NCI-H748 treated with DMSO at 0.1 percent for 48 hours (cell line): ENCODE data around the gene ZNF283.

Experiments
- DNase-seq: peaks from one replicate; lab custom pipeline; 2025; lab: John Stamatoyannopoulos, UW

Gene ZNF283

DNA sequence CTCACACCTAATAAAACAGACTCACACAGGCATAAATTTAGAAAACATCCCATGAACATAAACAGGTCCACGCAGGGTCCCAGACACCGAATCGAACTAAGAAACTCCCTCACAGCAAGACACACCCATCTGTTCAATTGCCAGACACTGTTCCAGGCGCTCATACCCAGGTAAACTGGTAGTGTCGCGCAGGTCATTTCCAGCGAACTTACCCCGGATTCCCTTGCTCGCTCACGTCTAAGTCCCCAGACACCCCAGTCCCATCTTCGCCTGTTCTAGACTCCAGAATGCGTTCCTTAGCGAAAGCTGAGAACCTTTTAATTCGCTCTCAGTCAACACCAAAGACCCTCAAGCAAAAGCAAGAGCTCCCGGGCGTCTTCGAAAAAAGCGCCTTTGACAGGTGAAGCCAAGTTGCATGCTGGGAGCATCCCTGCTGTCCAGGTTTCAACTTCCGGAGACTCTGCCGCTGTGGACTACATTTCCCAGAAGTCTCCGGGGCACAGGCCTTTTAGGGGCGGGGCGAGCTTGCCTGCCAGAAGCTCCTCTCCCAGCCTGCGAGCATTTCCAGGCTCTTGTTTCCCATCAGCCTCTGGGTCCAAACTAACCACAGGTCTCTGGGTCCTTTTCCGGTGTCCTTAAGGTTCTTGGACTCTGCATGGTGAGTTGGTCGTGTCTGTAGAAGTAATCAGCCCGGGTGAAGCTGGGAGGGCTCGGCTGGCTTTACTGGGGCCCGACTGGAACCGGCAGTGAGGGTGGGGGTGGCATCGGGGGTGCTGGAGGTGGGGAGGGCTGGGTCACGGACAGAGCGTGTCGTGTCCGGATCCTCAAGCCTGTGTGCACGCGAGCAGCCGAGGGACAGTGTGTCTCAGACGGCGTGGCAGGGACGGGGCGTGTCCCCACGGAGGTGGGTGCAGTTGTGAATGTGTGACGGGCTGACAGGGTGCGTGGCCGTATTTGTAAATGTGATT lies at the start of gene ZNF283:
Gene ZNF283, plus strand, starts transcription at position 535 of the 968 bp plus-strand sequence. CDS start 6,184 bp downstream, outside the sequence.
- peak; percentile 88 for DNase-seq

DNA sequence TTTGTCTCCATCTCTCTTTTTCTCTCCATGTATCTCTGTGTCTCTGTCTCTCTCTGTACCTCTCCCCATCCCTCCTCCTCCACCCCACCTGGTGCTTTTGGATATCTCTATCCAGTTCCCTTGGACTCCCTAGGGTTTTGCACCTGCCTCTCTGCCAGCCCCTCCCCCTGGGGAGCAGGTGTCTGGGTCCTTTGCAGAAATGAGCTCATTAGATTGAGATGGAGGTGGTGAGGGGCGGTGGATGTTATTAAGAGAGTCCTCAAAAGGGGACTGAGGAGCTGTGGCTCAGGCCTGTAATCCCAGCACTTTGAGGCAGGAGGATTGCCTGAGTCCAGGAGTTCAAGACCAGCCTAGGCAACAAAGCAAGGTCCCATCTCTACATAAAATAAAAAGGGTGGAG lies 48.5 kb upstream of the ZNF283 start:
- peak; percentile 42 for DNase-seq

DNA sequence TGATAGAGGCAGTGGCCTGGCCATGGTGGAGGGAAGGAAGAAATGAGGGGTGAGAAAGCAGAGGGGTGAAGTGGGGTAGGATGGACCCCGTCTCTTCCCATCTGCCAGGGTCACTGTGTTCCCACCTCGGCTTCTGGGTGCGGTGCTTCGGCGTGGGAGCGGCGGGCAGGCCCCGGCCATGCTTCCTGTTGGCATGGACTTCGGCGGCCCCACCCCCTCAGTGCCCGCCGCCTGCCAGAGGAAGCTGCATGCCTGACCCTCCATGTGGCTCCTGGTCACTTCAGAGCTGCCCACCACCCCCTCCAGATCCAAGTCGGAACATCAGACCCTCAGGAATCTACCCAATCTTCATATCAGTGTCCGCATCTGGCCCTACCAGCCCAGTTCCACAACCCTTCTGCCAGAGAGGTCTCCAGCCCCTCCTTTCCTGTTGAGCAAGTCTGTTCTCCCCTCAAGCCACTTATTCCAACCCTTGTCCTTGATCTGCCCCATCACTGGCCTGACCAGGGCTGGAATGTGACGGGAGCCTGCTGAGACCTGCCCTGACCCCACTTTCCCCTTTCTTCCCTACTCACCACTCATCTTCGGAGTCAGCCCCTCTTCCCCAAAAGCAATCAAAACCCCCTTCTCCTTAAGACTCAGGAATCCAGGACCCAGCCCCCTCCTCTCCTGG lies 47.8 kb upstream of the ZNF283 start:
- no peak for DNase-seq

DNA sequence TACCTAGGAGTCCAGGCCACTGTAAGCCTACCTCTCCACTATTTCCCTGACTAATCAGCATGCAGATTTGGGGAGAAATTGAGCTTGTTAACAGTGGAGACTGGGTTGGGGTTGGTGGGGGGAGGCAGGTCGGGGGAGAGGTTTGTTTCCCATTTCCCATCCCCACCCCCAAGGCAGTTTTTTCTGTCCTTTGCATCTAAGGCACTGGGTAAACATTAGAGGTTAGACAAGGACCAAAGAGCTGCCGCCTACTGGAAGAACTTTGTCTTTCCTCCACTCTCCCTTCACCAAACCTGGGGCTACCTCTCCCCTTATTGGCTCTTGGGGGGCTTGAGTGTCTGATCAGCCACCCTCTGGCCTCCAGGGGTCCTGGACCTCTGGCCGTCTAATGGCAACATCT lies 47.3 kb upstream of the ZNF283 start:
- DNase-seq: no peak

- DNase-seq: no peak
These were observed 46.2 kb upstream of the ZNF283 start, which contains the start of gene KCNN4 for GRCh38 chr19:43780706-43781525. Gene KCNN4 (minus strand): TSS chr19:43780973. CDS start chr19:43780861, 112 bp downstream.

DNA sequence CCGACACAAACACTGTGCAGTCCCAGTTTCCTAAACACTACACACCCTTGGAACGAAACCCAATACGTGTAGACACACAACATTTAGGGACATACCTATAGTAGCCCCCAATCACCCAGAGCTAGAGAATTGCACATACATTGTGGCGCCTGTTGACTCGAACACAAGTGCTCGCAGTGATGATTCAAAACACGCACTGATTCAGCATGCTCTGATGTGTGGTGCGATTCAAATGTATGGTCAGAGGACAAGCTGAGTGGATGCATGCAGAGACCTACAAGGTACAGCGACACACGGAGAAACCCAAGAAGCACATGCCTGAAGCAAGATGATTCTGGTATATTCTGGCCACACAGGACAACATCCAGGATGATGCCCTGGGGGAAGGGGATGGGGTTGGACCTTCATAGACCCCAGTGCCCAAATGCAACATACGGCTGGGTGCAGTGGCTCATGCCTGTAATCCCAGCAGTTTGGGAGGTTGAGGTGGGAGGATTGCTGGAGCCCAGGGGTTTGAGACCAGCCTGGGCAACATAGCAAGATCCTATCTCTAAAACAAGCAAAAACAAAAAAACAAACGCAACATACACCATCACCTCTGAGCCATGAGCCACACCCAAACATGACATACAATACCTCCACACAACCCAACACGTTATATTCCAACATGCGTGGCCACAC lies 45.4 kb upstream of the ZNF283 start:
- no peak for DNase-seq

DNA sequence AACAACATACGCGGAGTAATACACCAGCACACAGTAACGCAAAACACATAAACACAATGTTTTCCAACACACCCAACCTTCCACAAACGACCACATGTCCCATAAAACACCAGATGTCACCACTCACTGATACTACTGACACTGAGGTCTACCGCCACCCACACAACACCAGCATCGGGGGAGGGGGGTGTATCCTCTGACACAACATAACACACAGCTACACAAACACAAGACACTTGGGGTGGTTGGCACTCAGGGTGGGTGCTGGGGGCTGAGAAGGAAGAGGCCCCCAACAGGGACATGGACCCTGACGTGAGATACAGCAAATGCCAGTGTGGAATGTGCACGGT lies 44.8 kb upstream of the ZNF283 start:
- no peak for DNase-seq

DNA sequence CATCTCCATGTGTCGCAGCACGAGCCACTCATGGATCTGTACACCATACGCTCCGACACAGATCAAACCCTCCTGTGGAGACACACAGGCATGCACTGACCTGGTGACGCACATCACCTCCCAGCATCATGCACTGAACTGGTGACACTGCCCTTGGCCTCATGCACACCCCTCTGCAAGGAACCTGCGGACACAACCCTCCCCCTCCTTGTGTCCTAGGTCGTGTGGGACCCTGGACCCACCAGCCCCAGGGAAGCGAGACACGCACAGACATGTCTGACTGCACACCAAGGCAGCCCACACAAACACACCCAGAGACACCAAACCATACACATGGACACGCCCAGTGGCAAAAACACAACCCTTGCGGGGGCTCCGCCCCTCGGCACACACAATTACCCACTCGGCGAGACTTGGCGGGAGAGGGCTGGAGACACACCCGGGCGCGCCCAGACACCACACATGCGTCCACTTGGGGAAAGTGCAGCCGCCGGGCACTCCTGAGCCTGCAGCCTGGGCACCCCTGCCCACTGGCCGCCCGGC lies 44.4 kb upstream of the ZNF283 start:
- DNase-seq: peak; percentile 22

GRCh38 chr19:43783636-43784035 lies 43.5 kb upstream of the ZNF283 start:
- no peak for DNase-seq

DNA sequence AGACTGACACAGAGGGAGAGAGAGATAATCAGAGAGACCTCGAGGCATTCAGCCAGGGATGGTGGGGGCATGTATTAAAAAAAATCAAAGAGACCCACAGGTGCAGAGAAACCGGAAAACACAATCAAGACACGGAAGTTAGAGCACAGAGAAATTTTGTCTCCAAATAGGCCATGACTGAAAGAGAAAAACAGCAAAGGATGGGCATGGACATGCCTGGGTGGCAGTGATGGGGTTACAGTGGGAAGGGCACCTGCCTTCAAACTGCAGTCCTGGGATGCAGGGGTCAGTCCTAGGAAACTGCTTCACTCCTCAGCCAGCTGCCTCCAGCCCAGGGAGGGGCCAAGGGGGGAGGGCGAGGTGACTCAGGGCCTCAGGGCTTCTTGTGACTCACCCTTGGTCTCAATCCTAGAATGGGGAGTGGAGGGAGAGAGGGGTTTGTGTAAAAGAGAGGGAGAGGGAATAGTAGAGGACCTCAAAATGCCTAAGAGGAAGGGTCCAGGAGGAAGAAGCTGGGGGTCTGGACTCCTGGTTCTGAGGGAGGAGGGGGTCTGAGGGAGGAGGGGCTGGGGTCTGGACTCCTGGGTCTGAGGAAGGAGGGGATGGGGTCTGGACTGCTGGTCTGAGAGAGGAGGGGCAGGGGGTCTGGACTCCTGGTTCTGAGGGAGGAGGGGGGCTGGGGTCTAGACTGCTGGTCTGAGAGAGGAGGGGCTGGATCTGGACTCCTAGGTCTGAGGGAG lies 42.7 kb upstream of the ZNF283 start:
- DNase-seq: no peak

DNA sequence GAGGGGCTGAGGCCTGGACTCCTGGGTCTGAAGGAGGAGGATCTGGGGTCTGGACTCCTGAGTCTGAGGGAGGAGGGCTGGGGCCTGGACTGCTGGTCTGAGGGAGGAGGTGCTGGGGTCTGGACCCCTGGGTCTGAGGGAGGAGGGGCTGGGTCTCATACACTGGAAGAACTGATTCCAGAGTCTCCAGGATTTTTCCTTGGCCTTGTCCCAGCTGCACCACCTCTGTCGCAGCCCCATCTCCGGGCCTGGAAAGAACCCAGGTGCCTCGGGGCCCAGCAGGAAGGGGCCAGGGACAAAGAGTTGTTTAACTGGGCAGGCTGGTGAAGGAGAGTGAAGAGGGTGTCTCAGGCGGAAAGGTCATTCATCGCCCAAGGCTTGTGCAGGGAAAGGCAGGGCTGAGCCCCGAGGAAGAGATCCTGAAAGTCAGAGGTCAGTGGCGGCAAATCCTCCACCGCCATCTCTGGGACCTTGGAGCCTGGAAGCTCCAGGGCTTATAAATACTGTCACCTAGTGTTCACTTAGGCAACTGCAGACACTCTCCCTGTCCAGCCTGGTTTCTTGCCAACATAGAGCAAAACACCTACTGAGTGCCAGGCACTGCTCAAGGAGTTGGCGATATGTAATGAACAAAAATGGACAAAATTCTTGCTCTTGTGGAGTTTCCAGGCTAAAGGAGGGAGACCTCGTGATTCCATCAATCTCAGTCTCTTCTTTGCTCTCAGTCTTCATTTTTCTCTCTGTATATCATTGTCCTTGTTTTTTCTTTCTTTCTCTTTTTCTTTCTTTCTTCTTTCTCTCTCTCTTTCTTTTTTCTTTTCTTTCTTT lies 41.9 kb upstream of the ZNF283 start:
- DNase-seq: peak; percentile 47

- DNase-seq: no peak
These were observed 40.5 kb upstream of the ZNF283 start for GRCh38 chr19:43786665-43787064.

DNA sequence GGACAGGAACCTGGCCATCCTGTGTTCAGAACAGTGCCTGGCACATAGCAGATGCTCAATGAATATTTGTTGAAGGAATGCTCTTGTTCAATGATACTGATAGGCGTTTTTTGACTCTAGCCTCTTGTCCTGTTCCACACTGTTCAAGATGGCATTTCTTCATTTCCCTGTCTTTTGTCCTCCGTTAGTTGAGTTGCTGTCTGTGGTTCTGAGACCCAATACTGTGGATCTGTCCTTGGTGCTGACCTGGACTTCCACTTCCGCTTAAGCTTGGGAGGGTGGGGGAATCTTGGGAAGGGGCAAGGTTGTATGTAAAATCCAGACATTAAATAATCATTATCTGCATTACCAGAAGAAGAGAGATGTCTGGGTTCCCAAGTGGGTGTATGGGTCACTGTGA lies 38.1 kb upstream of the ZNF283 start:
- DNase-seq: no peak

DNA sequence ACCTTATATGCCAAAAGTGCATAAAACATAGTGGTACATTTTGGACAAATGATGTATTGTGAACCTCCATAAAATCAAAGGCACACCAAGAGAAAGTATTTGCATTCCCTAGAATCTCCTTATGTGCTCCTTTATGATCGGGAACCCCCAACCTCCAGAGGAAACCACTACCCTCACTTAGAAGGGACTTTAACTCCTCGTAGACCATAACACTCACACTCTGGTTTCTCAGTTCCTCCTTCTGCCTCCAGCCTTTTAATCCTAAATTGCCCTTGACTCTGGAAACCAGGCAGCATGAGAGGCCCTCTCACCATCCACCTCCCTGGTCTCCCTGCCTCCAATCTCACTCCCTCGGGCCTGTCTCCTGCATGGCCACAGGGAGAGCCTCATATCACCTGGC lies 36.5 kb upstream of the ZNF283 start:
- no peak for DNase-seq

GRCh38 chr19:43797118-43797517 lies 30.0 kb upstream of the ZNF283 start:
- no peak for DNase-seq

GRCh38 chr19:43797556-43797955 lies 29.6 kb upstream of the ZNF283 start:
- DNase-seq: no peak

- no peak for DNase-seq
These were observed 29.0 kb upstream of the ZNF283 start for GRCh38 chr19:43798026-43798545.

DNA sequence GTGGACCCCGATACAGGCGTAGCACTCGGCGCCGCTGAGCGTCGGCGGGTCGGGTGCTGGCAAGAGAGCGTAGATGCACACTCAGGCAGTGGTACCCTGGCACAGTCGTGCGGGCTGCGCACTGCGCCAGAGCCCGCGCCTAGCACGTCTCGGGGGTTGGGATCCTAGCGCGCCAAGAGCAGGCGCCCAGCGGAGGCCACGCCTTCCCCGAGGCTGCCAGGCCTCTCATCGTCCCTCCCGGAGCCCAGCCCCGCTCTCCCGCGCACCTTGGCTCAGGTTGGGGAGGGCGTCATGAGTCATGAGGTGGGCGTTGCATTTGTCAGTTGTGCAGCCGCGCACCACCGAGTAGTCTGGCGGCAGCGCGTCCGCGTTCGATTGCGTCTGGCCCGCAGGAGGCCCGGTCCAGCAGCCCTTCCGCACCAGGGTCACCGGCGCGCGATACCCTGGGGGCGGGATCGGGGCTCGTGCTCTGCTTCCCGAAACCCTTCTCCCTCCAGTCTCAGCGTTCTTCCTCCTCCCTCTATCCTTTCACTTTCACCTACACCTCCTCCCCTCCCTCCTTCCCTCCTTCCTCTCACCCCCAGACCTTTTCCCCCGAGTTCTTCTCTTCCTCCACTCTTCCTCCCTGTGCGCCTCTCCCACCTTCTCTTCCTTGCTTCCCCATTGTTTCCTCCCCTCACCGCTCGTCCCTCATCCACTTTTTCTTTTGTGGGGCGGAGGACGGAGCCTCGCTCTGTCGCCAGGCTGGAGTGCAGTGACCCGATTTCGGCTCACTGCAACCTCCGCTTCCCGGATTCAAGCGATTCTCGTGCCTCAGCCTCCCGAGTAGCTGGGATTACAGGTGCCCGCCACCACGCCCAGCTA lies 28.3 kb upstream of the ZNF283 start:
- no peak for DNase-seq
